GM10248 (cell line): Measurements from ENCODE around the gene LSS.

Experiments
- CTCF ChIA-PET: fragments of 300-600 bp; sonication (Branson Sonifier 250); formaldehyde crosslinking; extraction: SDS; loops from one replicate; lab custom pipeline; 2021; ENCODE audit warnings: antibody characterized with exemption; lab: Yijun Ruan, JAX
- POLR2A ChIA-PET: fragments of 350-650 bp; sonication (Branson Sonifier 250); formaldehyde crosslinking; extraction: SDS; loops from one replicate; lab custom pipeline; 2020; ENCODE audit warnings: antibody characterized with exemption; lab: Yijun Ruan, JAX
- DNase-seq: peaks from one replicate; pipeline ENCODE4 v3.0.0; 2012; ENCODE audit errors: extremely low spot score
- TF ChIP-seq, protein P1 (sequence below): IDR thresholded peaks from 2 replicates; pipeline ENCODE4 v1.5.1; 2012; ENCODE audit warnings: mild to moderate bottlenecking, low read depth; ENCODE audit errors: extremely low read depth, missing control alignments, control extremely low read depth

Gene LSS

DNA sequence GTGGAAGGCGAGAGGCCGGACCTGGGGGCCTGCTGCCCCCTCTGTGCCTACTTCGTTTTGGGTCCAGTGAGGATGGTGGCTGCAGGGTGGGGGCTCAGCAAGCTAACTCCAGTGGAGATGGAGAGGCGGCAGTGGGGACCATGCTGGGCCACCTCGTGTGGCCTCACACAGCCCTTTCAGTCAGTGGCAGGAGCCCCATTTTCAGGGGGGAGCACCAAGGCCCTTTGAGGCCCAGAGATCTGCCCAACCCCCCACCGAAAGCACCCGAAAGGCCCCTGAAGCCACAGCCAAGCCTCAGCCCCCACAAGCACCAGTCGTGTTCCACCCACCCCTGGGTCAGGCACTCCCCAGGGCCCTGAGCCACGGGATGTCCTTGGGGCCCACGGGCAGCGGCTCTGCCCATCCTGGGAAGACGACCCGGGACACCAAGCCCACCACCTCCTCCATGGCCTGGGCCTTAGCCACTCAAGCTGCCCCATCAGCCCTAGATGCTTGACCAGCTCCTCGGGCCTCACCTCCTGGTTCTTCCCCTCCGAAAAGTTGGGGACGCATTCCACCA is 73.5 kb downstream of the LSS start:
- DNase-seq: no peak
- CTCF ChIA-PET: interaction anchor here (0.8 to 5.3 kb wide), 3 partner anchors 9 to 20 kb away, joined by 3 to 54 read pairs (median 3); no protein-coding TSS in a partner anchor
- TF ChIP-seq, protein P1, sequence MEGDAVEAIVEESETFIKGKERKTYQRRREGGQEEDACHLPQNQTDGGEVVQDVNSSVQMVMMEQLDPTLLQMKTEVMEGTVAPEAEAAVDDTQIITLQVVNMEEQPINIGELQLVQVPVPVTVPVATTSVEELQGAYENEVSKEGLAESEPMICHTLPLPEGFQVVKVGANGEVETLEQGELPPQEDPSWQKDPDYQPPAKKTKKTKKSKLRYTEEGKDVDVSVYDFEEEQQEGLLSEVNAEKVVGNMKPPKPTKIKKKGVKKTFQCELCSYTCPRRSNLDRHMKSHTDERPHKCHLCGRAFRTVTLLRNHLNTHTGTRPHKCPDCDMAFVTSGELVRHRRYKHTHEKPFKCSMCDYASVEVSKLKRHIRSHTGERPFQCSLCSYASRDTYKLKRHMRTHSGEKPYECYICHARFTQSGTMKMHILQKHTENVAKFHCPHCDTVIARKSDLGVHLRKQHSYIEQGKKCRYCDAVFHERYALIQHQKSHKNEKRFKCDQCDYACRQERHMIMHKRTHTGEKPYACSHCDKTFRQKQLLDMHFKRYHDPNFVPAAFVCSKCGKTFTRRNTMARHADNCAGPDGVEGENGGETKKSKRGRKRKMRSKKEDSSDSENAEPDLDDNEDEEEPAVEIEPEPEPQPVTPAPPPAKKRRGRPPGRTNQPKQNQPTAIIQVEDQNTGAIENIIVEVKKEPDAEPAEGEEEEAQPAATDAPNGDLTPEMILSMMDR: no peak
- POLR2A ChIA-PET: no interaction called here

DNA sequence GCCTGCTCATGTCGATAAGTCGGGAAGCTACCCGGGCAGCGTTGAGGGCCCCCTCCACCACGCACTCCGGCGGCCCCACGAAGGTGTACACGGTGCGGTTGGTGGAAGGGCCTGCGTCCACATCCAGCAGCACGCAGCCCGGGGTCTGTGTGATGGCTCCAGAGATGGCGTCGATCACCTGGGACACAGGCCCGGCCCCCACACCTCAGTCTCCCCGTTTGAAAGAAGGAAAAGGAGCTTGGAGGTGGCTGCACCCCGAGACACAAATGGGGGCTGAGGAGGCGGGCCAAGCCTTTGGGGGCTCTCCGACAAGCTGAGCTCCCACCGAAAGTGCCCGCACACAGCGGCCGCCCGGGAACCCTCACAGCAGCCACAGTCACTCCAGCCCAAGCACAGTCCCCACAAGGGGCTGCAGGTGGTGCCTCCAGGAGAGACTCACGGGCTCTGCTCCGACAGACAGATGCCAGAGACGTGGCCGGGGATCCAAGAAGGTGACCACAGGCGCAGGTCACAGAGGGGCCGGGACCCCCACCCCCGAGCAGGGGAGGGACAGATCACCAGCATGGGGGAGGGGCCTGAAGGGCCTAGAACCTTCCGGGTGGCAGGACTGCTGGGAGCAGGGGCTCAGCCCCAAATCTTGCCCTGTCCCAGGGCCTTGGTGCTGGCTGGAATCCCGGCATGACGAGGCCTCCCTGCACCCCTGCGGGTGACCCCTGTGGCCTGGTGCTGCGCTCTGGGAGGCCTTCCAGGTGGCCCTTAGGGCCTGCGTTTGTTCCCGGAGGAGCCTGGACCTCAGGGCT is 74.2 kb downstream of the LSS start:
- POLR2A ChIA-PET: no interaction called here
- TF ChIP-seq, protein P1: no peak
- DNase-seq: no peak
- CTCF ChIA-PET: interaction anchor here (0.8 to 5.3 kb wide), 5 partner anchors 10 to 455 kb away, joined by 3 to 54 read pairs (median 3); no protein-coding TSS in a partner anchor

DNA sequence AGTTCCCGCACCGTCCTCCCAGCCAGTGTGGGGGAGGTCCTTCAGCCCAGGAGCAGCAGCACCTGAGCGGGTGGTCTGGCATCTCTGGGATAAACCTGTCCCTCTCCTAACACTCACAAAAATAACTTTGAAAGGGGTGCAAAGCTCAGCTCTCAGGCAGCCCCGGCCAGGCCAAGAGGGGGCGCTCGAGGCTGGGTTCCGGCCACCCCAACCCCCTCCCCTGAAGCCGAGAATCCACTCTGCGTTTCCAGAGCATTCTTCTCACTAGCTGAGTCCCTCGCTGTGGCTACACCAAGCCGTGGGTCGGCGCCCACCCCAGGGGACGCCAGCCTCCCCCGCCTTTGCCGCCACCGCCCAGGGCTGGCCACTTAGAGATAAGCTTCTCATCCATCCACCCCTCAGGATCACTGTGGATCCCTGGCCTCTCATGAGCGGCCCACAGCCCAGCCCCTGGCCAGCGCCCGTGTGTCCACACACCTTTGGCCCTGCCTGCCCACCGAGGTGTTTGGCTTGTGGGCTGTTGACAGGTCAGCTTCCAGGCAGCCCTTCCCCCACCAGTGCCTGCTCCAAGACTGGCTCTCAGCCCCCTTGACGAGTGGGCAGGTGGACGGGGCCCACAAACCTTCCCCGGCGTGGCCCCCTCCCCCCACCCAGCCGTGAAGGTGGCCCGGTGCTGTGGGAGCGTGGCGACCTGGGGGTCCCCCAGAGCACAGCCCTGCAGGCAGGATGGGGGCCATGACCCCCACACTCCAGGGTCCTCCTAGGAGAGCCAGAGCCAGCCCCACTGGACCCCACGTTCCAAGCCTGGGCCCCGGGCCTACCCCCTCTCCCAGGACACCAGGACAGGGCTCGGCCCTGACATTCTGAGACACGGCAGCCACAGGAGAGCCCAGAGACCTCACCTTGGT is 75.1 kb downstream of the LSS start:
- peak; percentile 73 for DNase-seq
- ChIA-PET POLR2A (interaction anchor here (0.9 kb wide), 1 partner anchor 10 kb away, joined by 5 read pairs; no protein-coding TSS in a partner anchor), CTCF (interaction anchor here (0.7 to 5.3 kb wide), 14 partner anchors 11 to 456 kb away, joined by 3 to 54 read pairs (median 4); no protein-coding TSS in a partner anchor)
- TF ChIP-seq, protein P1: peak; percentile 74

DNA sequence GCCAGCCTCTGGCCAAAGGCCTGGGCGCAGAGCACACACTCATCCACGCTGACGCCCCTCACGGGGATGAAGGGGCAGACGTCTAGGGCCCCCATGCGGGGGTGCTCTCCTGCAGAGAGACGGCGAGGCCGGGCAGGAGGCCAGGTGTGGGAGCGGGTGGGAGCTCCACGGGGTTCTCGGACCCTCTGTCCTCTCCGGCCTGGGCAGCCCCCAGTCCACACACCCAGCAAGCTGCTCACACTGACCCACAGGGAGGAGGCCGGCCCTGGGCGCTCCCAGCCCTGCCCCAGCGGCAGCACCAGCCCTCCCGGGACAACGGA is 75.7 kb downstream of the LSS start:
- DNase-seq: no peak
- CTCF ChIA-PET: interaction anchor here (0.8 to 5.3 kb wide), 9 partner anchors 10 to 239 kb away, joined by 3 to 54 read pairs (median 6); no protein-coding TSS in a partner anchor
- TF ChIP-seq, protein P1: no peak
- POLR2A ChIA-PET: interaction anchor here (0.9 kb wide), 1 partner anchor 9 kb away, joined by 5 read pairs; no protein-coding TSS in a partner anchor

DNA sequence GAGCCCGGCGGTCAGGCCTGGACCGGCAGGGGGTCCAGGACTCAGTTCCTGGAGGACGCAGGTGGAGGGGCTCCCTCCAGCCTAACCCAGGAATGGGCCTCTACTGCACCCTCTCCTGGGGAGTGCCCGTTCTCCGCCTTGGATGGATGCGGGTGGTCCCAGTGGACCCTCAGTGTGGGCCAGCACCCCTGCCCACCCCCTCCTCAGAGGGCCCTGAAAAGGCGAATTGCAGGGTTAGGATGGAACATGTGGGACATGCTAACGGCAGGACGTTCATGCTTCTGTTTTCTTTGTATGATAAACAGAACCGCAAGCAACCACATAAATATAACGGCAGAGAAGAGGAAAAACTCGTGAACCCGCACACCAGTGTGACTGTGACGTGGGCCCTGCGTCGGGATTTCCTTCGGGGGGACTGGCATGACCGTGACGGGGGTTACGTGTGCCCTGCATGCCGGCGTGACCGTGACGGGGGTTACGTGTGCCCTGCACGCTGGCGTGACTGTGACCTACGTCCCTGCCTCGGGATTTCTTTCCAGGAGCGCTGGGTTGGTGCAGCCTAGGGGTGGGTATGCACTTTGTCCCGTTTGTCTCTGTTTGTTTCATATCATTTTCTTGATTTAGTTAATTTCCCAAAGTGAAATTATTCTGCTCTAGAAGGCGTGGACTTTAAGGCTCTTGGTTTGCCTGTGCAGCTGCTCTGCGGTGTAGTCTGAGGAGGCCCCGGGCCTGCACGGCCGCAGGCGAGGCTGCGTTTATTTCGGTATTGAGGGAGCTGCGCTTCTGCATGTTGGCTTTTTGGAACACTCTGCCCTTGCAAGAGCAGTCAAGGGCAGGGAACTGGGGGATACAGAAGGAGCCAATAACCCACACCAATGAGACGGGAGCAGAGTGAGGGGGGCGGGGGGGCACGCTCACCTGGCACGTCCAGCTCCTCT is 76.3 kb downstream of the LSS start:
- no peak for DNase-seq
- POLR2A ChIA-PET: no interaction called here
- TF ChIP-seq, protein P1: no peak
- CTCF ChIA-PET: interaction anchor here (0.8 to 5.3 kb wide), 9 partner anchors 10 to 239 kb away, joined by 3 to 54 read pairs (median 6); no protein-coding TSS in a partner anchor
